Fibroblast of lung (primary cell): ENCODE results near the gene SEMA6B.
"Not testable (repeated sequence)": the region's sequence is repeated elsewhere in the genome, so short reads cannot be mapped to it uniquely, and the experiment has no call there.

ENCODE experiments used
- EZH2 ChIP-seq: IDR thresholded peaks from 2 replicates; pipeline ENCODE4 v1.5.1; 2012; ENCODE audit warnings: low read length, control low read depth, mild to moderate bottlenecking; ENCODE audit errors: missing control alignments
- TF ChIP-seq, protein P1 (sequence below), 2 donors: IDR thresholded peaks in 1 of 2; conservative IDR thresholded peaks in 1 of 2; 1 replicate in 1 of 2; 2 replicates in 1 of 2; pipeline ENCODE4 v1.5.1; 2011 to 2012; ENCODE audit warnings: low read length in 2 of 2, control low read depth in 1 of 2, inconsistent platforms in 1 of 2, low read depth in 1 of 2, mild to moderate bottlenecking in 1 of 2

DNA sequence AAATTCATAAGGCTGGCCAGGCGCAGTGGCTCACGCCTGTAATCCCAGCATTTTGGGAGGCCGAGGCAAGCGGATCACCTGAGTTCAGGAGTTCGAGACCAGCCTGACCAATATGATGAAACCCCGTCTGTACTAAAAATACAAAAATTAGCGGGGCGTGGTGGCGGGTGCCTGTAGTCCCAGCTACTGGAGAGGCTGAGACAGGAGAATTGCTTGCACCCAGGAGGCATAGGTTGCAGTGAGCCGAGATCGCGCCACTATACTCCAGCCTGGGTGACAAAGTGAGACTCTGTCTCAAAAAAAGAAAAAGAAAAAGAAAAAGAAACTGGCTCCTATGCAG lies 17.7 kb downstream of the SEMA6B start:
- TF ChIP-seq, protein P1, sequence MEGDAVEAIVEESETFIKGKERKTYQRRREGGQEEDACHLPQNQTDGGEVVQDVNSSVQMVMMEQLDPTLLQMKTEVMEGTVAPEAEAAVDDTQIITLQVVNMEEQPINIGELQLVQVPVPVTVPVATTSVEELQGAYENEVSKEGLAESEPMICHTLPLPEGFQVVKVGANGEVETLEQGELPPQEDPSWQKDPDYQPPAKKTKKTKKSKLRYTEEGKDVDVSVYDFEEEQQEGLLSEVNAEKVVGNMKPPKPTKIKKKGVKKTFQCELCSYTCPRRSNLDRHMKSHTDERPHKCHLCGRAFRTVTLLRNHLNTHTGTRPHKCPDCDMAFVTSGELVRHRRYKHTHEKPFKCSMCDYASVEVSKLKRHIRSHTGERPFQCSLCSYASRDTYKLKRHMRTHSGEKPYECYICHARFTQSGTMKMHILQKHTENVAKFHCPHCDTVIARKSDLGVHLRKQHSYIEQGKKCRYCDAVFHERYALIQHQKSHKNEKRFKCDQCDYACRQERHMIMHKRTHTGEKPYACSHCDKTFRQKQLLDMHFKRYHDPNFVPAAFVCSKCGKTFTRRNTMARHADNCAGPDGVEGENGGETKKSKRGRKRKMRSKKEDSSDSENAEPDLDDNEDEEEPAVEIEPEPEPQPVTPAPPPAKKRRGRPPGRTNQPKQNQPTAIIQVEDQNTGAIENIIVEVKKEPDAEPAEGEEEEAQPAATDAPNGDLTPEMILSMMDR (conservative IDR thresholded peaks at IDR 0.05 in 1 of 2, IDR thresholded peaks at IDR 0.05 in 1 of 2; ENCODE audit: low read depth in 1 of 2, low read length in 2 of 2): not testable (repeated sequence)
- TF ChIP-seq EZH2: not testable (repeated sequence)
